Activated T-cell treated with anti-CD3 and anti-CD28 coated beads, Interleukin-2, amount 50 U/mL, for 72 hours (primary cell): ENCODE data around the gene MPDZ. TPM values are rescaled to one million over a fixed set of nuclear protein-coding genes. Genes with fewer than 3 reads are reported as not detected.
"Not testable (repeated sequence)": the region's sequence is repeated elsewhere in the genome, so short reads cannot be mapped to it uniquely, and the experiment has no call there.

Experiments used
- ATAC-seq, 2 donors: fragments of 150-1000 bp; cut with Tn5 transposase; replicated peaks in 1 of 2; 2 replicates each; pipeline ENCODE4 v1.10.0; 2021; ENCODE audit warnings: moderate library complexity in 2 of 2, mild to moderate bottlenecking in 1 of 2
- DNase-seq, 2 donors: peaks; one replicate each; pipeline ENCODE4 v3.0.0; 2021 to 2022; ENCODE audit warnings: mixed read lengths in 1 of 2
- H3K27ac Mint-ChIP-seq: one replicate; pipeline ENCODE4 v1.8.0; 2022; ENCODE audit warnings: mild to moderate bottlenecking, moderate library complexity, mixed read lengths
- H3K27me3 Mint-ChIP-seq: one replicate; pipeline ENCODE4 v1.8.0; 2022; ENCODE audit warnings: low read depth, mixed read lengths
- H3K36me3 Mint-ChIP-seq, 2 donors: one replicate each; pipeline ENCODE4 v1.8.0; 2022; ENCODE audit warnings: mixed read lengths in 2 of 2, mild to moderate bottlenecking in 1 of 2; ENCODE audit not compliant: insufficient read depth in 2 of 2
- H3K4me1 Mint-ChIP-seq: one replicate; pipeline ENCODE4 v1.8.0; 2022; ENCODE audit warnings: low read depth, mixed read lengths
- H3K4me3 Mint-ChIP-seq, 2 donors: one replicate each; pipeline ENCODE4 v1.8.0; 2022; ENCODE audit warnings: mild to moderate bottlenecking in 2 of 2, mixed read lengths in 2 of 2, moderate library complexity in 2 of 2
- H3K9me3 Mint-ChIP-seq, 2 donors: one replicate each; pipeline ENCODE4 v1.8.0; 2022; ENCODE audit warnings: mixed read lengths in 2 of 2
- total RNA-seq, 2 donors: library from RNA; stranded (reverse); gene quantifications; one replicate each; pipeline ENCODE4 v1.2.3, GENCODE V29; 2022

The MPDZ gene
- total RNA-seq, 2 donors from 2014 or later = not detected

- ATAC-seq (no peak), DNase-seq (no peak)
- H3K4me1 Mint-ChIP-seq = no peaks in the 10 kb centered on the region
- H3K27me3 Mint-ChIP-seq = no peaks in the 10 kb centered on the region
- no peaks in the 10 kb centered on the region for H3K36me3 Mint-ChIP-seq
- no peak overlapping the region for H3K4me3 Mint-ChIP-seq
- H3K9me3 Mint-ChIP-seq = peaks cover 0 to 6% of the 10 kb centered on the region in 2 donors
- no peak overlapping the region for H3K27ac Mint-ChIP-seq
Measured at GRCh38 chr9:13239660-13240059, 39.8 kb downstream of the MPDZ start.

GRCh38 chr9:13239208-13239607 lies 40.3 kb downstream of the MPDZ start:
- no peaks in the 10 kb centered on the region for H3K36me3 Mint-ChIP-seq
- H3K4me3 Mint-ChIP-seq = no peak overlapping the region
- DNase-seq = no peak
- no peak for ATAC-seq
- no peaks in the 10 kb centered on the region for H3K4me1 Mint-ChIP-seq
- H3K27me3 Mint-ChIP-seq = no peaks in the 10 kb centered on the region
- H3K27ac Mint-ChIP-seq = no peak overlapping the region
- H3K9me3 Mint-ChIP-seq = peaks cover 0 to 5% of the 10 kb centered on the region in 2 donors

- H3K9me3 Mint-ChIP-seq = peaks cover 0 to 4% of the 10 kb centered on the region in 2 donors
- H3K27ac Mint-ChIP-seq = no peak overlapping the region
- no peak overlapping the region for H3K4me3 Mint-ChIP-seq
- no peaks in the 10 kb centered on the region for H3K4me1 Mint-ChIP-seq
- ATAC-seq = no peak
- H3K36me3 Mint-ChIP-seq = no peaks in the 10 kb centered on the region
- H3K27me3 Mint-ChIP-seq = no peaks in the 10 kb centered on the region
- no peak for DNase-seq
Measured at GRCh38 chr9:13234932-13235331, 44.6 kb downstream of the MPDZ start.

GRCh38 chr9:13228431-13228830 lies 51.1 kb downstream of the MPDZ start:
- ATAC-seq (no peak), DNase-seq (no peak)
- H3K4me3 Mint-ChIP-seq = no peak overlapping the region
- H3K27me3 Mint-ChIP-seq = no peaks in the 10 kb centered on the region
- H3K36me3 Mint-ChIP-seq = no peaks in the 10 kb centered on the region
- no peaks in the 10 kb centered on the region for H3K4me1 Mint-ChIP-seq
- H3K9me3 Mint-ChIP-seq = peaks cover 0 to 2% of the 10 kb centered on the region in 2 donors
- no peak overlapping the region for H3K27ac Mint-ChIP-seq

GRCh38 chr9:13224366-13224765 lies 55.1 kb downstream of the MPDZ start:
- Mint-ChIP-seq H3K4me3 (no peak overlapping the region), H3K27ac (no peak overlapping the region), H3K27me3 (no peaks in the 10 kb centered on the region), H3K36me3 (no peaks in the 10 kb centered on the region), H3K9me3 (peaks cover 0 to 4% of the 10 kb centered on the region in 2 donors), H3K4me1 (no peaks in the 10 kb centered on the region)
- DNase-seq (no peak), ATAC-seq (no peak)

GRCh38 chr9:13222733-13223132 lies 56.8 kb downstream of the MPDZ start:
- H3K27ac Mint-ChIP-seq, H3K27me3 Mint-ChIP-seq, H3K36me3 Mint-ChIP-seq, H3K9me3 Mint-ChIP-seq, H3K4me3 Mint-ChIP-seq, DNase-seq, H3K4me1 Mint-ChIP-seq, ATAC-seq: not testable (repeated sequence)

GRCh38 chr9:13221741-13222140 lies 57.8 kb downstream of the MPDZ start:
- ATAC-seq (no peak), DNase-seq (no peak)
- Mint-ChIP-seq H3K36me3 (no peaks in the 10 kb centered on the region), H3K9me3 (peaks cover 0 to 6% of the 10 kb centered on the region in 2 donors), H3K27ac (no peak overlapping the region), H3K4me3 (no peak overlapping the region), H3K4me1 (no peaks in the 10 kb centered on the region), H3K27me3 (no peaks in the 10 kb centered on the region)

- Mint-ChIP-seq H3K9me3 (peaks cover 0 to 3% of the 10 kb centered on the region in 2 donors), H3K4me3 (no peak overlapping the region), H3K4me1 (no peaks in the 10 kb centered on the region)
Measured at GRCh38 chr9:13220837-13221236, 58.7 kb downstream of the MPDZ start.

GRCh38 chr9:13215791-13216554 lies 63.5 kb downstream of the MPDZ start:
- H3K4me3 Mint-ChIP-seq = no peak overlapping the region
- no peaks in the 10 kb centered on the region for H3K27me3 Mint-ChIP-seq
- no peak for DNase-seq
- no peaks in the 10 kb centered on the region for H3K36me3 Mint-ChIP-seq
- no peaks in the 10 kb centered on the region for H3K4me1 Mint-ChIP-seq
- no peak for ATAC-seq
- no peak overlapping the region for H3K27ac Mint-ChIP-seq
- peaks cover 0 to 5% of the 10 kb centered on the region in 2 donors for H3K9me3 Mint-ChIP-seq

More at GRCh38 chr9:13220837-13221236, 58.7 kb downstream of the MPDZ start:
- no peaks in the 10 kb centered on the region for H3K36me3 Mint-ChIP-seq
- no peak for DNase-seq
- H3K27ac Mint-ChIP-seq = no peak overlapping the region
- no peak for ATAC-seq
- H3K27me3 Mint-ChIP-seq = no peaks in the 10 kb centered on the region

GRCh38 chr9:13213998-13214397 lies 65.5 kb downstream of the MPDZ start:
- Mint-ChIP-seq H3K36me3 (no peaks in the 10 kb centered on the region), H3K27ac (no peak overlapping the region), H3K4me1 (no peaks in the 10 kb centered on the region)

GRCh38 chr9:13213337-13213736 lies 66.2 kb downstream of the MPDZ start:
- H3K27ac Mint-ChIP-seq = no peak overlapping the region
- DNase-seq = no peak
- H3K4me1 Mint-ChIP-seq = no peaks in the 10 kb centered on the region
- no peak for ATAC-seq
- H3K4me3 Mint-ChIP-seq = no peak overlapping the region
- H3K36me3 Mint-ChIP-seq = no peaks in the 10 kb centered on the region
- H3K9me3 Mint-ChIP-seq = peaks cover 2 to 10% of the 10 kb centered on the region in 2 donors
- no peaks in the 10 kb centered on the region for H3K27me3 Mint-ChIP-seq

More at GRCh38 chr9:13213998-13214397, 65.5 kb downstream of the MPDZ start:
- Mint-ChIP-seq H3K9me3 (peaks cover 2 to 8% of the 10 kb centered on the region in 2 donors), H3K27me3 (no peaks in the 10 kb centered on the region), H3K4me3 (no peak overlapping the region)
- ATAC-seq (no peak), DNase-seq (no peak)

GRCh38 chr9:13210306-13210705 lies 69.2 kb downstream of the MPDZ start:
- no peaks in the 10 kb centered on the region for H3K4me1 Mint-ChIP-seq
- H3K27ac Mint-ChIP-seq = no peak overlapping the region
- ATAC-seq = no peak
- H3K9me3 Mint-ChIP-seq = peaks cover 6 to 10% of the 10 kb centered on the region in 2 donors
- no peaks in the 10 kb centered on the region for H3K27me3 Mint-ChIP-seq
- no peak overlapping the region for H3K4me3 Mint-ChIP-seq
- H3K36me3 Mint-ChIP-seq = peaks cover 0 to 2% of the 10 kb centered on the region in 2 donors
- no peak for DNase-seq

GRCh38 chr9:13209498-13209897 lies 70.0 kb downstream of the MPDZ start:
- ATAC-seq (no peak), DNase-seq (no peak)
- Mint-ChIP-seq H3K4me1 (no peaks in the 10 kb centered on the region), H3K4me3 (no peak overlapping the region), H3K9me3 (peaks cover 6 to 8% of the 10 kb centered on the region in 2 donors), H3K27me3 (no peaks in the 10 kb centered on the region), H3K36me3 (peaks cover 0 to 2% of the 10 kb centered on the region in 2 donors), H3K27ac (no peak overlapping the region)

- no peak for DNase-seq
- Mint-ChIP-seq H3K36me3 (peaks cover 0 to 2% of the 10 kb centered on the region in 2 donors), H3K27me3 (no peaks in the 10 kb centered on the region), H3K4me3 (no peak overlapping the region), H3K4me1 (no peaks in the 10 kb centered on the region), H3K9me3 (peaks cover 9 to 10% of the 10 kb centered on the region in 2 donors), H3K27ac (no peak overlapping the region)
- ATAC-seq = no peak
Measured at GRCh38 chr9:13205824-13206223, 73.7 kb downstream of the MPDZ start.
